ENCODE data around the gene TFIP11. TPM values are rescaled to one million over a fixed set of nuclear protein-coding genes. Genes with fewer than 3 reads are reported as not detected.

Gene TFIP11
- total and polyA plus RNA-seq, 2 of the 8 experiments (the other 6 are each of a cell fraction or from before 2014, with no cell fraction given) = 18.1 to 28.3 TPM

DNA sequence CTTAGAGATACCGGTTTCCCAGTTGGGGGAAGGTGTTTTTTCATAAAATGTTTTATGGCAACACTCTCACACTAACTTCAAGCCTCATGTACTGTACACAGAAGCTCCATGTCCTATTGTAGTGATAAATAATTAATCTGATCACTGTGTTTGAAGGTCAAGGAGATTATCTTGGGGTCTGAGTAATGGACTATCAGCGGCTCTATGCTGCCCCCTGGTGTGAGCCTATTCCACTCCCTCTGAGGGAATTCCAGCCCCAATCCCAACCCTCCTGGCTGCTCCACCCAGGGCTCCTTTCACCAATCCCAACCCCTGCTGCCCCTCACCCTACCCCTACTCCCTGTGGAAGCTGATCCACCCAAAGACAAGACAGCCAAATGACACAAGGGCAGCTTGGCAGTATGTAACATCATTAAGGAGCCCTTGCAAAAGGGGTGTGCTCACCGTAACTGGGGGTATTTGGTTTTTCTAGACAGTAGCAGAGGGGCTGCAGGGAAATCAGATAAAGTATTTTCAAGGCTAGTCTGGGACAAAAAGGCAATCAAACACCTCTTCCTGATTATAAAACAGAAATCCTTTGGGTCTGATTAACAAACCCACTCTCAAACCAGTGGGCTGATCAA lies 51.0 kb downstream of the TFIP11 start (continued):
- TF ChIP-seq CREB1 (IDR thresholded peaks at IDR 0.05) = no peak
- TF ChIP-seq CHD7 (IDR thresholded peaks at IDR 0.05; ENCODE audit: insufficient replicate concordance, low read length) = no peak
- no peak for TF ChIP-seq TAF7 (optimal IDR thresholded peaks at IDR 0.05; ENCODE audit: borderline replicate concordance, low read depth, low read length)
- peak; percentile 65; the same call in 1 of the 2 replicates for TF ChIP-seq TEAD4 (IDR thresholded peaks at IDR 0.05; ENCODE audit: low read depth, low read length)
- TF ChIP-seq CHD1 (IDR thresholded peaks at IDR 0.05; ENCODE audit: low read depth, low read length) = no peak
- no peak for TF ChIP-seq CHD2 (IDR thresholded peaks at IDR 0.05; ENCODE audit: low read length)
- TF ChIP-seq CTCF (IDR thresholded peaks at IDR 0.05; ENCODE audit: control extremely low read depth in 1 of 3, insufficient read depth in 1 of 3, low read depth in 1 of 3, low read length in 3 of 3) = peak; percentile 58 to 80 (median 76)
